HG03060 (cell line): ENCODE results near the gene NEDD4L.
"Not testable (repeated sequence)": the region's sequence is repeated elsewhere in the genome, so short reads cannot be mapped to it uniquely, and the experiment has no call there.

Experiments used
- ATAC-seq: cut with Tn5 transposase; IDR thresholded peaks from one replicate; pipeline ENCODE4 v1.9.1; 2021; ENCODE audit warnings: low read depth, moderate number of reproducible peaks; ENCODE audit not compliant: unreplicated experiment

NEDD4L gene

DNA sequence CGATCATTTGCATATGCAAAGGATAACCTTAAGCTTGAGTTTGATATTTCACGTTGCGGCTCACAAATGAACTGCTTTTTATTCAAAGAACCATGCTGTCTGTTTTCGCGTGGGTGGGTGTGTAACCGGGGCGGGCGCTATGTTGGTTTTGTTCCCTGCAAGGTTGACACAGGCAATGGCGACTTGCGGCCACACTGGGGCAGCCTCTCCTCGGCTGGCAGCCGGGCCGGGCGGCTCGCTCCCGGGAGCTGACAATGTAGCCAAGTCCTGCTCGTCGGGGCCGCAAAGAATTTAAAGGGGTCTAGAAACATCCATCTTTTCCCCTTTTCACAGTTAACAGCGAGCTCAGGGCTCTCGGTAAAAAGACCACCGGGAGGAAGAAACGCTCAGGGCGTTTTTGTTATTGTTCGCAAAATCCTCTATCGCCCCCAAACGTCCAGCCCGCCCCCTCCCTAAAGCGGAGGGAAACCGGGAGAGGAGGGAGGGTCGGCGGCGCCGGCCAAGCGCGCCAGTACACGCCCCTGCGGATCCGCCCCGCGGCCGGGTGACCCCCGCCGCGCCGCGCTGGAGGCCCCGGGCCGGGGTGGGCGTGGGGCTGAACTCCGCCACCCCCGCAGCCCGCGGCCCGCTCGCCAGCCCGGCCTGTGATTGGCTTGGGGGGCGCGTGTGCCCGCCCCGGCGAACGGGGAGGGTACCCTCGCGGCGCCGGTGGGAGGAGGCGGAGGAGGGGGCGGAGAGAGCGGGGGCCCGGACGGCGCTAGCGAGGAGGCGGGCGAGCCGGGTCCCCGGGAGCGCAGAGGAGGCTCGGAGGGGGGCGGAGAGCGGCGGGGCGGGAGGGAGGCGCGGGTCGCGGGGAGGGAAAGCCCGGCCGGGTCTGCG is at the start of gene NEDD4L:
Gene NEDD4L (plus strand): TSS at position 736 of the 879 bp plus-strand sequence. CDS start 435 bp downstream, outside the sequence.
- ATAC-seq: peak; percentile 56

DNA sequence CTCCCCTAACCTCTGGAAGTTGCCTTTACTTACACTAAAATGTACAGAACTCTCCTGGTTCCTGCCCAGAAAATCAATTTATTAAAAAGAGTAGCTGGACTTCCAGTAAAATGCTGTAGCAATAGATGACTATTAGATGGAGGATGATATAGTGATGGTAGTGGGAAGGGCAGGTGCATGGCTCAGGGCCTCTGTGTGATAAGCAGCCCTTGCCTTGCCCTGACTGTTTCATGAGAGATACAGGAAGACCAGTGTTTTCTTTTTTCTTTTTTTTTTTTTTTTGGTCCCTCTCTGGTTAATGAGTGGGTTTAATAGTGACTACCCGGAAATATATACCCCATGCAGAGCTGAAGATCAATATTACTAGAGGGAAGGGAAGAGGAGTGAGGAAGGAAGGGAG is 48.7 kb upstream of the NEDD4L start:
- ATAC-seq: no peak

DNA sequence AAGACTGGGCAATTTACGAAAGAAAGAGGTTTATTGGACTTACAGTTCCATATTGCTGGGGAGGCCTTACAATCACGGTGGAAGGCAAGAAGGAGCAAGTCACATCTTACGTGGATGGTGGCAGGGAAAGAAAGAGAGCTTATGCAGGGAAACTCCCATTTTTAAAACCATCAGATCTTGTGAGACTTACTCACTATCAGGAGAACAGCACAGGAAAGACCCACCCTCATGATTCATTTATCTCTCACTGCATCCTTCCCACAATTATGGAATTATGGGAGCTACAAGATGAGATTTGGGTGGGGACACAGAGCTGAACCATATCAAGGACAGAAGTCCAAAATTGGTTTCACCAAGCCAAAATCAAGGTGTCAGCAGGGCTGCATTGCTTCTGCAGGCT is 47.1 kb upstream of the NEDD4L start:
- not testable (repeated sequence) for ATAC-seq

DNA sequence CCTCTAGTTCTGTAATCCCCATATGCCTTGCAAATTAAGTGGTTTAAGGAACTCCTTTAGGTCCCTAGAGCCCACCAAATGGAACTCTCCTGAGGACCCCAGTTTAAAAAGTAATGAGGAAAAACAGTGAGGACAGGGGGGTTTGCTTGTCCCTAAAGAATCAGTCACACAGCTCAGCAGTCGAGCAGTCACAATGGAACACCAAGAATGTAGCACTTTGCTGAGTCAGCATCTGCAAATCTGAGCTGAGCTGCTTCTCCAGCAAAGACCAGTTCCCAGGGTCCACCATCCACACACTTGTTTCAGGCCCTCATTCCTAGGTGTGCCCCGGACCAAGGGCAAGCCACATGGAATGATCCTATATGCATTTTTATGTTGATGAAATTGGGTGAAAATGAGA is 46.2 kb upstream of the NEDD4L start:
- no peak for ATAC-seq

DNA sequence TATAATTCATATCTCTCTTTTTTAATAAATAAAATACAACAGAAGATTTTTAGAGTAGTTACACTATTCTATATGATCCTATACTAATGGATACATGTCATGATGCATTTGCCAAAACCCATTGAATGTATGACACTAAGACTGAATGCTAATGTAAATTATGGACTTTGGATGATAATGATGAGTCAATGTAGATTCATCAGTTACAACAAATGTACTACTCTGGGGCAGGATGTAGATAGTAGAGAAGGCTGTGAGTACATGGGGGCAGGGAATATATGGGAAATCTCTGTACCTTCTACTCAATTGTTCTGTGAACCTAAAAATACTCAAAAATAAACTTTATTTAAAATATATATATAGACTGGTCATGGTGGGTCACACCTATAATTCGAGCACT is 45.6 kb upstream of the NEDD4L start:
- ATAC-seq: no peak

DNA sequence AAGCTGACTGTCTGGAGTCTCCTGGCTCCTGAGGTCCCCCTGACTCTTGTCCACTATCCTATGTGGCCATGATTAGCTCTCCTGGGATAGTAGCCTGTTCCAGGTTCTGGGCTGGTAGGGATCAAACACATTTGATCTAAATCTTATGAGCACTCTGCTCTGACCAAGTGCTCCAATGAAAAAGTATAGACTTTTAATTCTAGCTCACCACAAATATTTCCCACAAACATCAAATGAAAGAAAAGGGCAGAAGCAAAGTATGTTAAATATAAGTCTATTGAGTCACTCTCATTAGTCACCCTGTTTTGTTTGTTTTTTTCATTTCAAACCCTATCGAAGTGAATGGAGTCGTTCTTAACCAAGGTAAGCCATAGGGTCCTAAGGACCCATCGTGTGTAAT is 39.7 kb upstream of the NEDD4L start:
- ATAC-seq: no peak

DNA sequence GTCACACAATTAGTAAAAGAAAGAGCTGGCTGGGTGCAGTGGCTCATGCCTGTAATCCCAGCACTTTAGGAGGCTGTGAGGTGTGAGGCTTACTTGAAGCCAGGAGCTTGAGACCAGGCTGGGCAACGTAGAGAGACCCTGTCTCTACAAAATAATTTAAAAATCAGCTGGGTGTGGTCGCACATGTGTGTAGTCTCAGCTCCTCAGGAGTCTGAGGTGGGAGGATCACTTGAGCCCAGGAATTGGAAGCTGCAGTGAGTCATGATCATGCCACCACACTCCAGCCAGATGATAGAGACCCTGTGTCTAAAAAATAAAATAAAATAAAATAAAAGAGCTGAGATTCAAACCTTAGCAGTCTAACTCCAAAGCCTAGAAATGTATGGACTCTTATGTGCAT is 39.0 kb upstream of the NEDD4L start:
- ATAC-seq: no peak

DNA sequence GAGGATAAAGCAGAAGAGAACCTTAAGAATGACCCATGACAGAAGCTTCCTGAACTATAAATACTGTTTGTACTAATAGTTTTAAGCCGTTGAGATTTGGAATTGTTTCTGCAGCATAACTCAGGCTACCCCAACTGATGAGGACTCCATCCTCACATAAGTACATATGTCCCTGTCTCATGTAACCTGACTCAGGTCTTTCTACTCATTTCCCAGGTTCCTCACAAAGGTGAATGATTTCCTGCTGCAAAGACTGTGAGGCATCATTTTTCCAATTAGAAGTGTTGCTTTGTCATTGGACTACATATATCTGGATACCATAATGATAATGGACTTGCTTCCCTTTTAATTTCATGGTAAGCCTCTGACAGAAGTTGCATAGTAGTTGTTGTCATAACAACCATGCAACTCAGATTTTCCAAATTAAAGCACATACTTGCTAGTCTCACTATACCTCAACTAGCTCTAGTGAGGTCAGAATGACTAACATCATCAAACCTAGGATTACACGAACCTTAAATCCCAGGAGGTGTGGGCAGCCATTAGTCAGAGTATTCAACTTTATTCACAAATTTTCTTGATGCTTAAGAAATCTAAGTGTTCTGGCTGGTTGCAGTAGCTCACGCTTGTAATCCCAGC is 38.0 kb upstream of the NEDD4L start:
- no peak for ATAC-seq

DNA sequence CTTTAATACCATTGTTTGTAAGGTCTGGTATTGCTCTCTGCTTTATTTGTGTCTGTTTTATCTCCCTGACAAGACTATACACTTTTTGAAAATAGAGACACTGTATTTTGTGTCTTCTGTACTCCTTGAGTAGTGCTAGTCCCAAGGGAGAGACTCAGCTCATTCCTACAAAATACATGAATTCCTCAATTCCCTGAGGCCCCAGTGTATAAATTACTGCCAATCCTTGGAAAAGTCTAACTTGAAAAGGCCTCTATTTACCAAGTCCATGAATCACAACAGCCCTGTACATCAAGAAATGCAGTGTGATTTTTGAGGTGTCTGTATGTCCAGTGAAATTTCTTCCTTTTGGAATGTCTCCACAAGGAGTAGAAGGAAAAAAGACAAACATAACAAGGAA is 34.9 kb upstream of the NEDD4L start:
- ATAC-seq: no peak

DNA sequence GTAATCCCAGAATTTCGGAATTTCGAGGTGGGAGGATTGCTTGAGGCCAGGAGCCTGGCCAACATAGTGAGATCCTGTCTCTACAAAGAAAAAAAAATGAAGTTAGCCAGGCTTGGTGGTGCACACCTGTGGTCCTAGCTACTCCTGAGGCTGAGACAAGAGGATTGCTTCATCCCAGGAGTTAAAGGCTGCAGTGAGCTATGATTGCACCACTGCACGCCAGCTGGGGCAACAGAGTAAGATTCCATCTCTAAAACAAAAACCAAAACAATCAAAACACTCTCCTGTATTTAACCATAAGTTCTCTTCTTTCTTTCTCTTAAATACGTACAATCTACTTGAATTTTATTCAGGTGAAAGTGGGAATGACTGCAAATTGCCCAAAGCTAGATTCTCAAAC is 33.8 kb upstream of the NEDD4L start:
- no peak for ATAC-seq

DNA sequence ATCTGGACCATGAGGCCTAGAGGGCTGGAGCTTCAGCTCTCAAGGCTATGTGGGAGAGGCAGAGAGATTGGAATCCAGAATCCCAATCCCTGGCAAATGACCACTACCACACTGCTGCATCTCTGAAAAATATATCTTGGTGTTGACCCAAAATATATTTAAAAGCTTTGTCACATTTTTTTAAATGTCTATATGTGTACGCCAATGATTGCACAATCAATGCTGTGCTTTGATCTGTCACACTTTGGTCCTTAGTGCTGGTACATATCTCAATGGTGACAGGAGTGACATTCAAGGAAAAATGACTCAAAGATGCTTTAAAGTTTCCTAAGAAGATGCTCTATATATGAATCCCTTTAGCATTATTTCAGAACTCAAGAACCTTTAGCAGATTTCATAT is 31.7 kb upstream of the NEDD4L start:
- ATAC-seq: no peak

DNA sequence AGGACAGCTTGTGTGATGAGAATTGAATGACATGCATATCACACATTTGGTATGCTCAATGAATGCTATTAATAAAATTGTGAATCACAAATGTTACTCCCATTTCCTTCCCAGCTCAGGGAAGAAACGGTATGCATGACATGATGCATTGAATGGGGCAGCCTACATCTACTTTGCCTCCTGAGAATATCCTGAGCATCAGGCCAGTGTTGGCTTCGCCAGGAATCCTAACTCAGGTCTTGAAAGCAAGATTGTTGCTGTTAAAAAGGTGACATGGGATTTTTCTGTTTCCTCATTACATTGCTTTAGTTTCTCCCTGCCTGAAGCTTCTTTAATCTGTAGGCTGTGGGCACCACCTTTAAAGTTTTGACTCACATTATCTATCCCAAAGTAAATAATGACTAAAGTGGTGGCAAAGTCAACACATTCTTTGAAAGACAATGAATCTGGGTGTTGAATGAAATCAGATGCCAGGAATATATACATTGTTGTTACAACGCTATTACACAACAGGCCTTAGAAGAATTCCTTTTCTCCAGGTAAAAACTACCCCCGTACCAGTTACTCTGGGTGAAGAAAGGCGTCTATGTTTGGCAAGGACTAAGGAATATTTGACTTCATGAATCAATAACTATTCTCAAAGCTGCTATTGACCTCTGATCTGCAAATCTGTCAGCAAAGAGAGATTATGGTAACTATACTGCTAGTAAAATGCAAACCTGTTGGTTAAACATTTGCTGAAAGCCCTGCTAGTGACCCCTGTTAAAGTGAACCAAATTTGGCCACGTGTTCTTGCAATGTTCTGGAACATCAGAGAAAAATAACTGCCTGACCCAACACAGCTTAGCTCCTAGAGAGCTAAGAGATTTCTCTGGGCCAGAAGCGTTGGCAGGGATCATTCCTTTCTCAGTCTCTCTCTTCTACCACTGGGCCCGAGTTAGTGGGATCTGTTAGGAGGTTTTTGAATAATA is 30.5 kb upstream of the NEDD4L start:
- no peak for ATAC-seq

DNA sequence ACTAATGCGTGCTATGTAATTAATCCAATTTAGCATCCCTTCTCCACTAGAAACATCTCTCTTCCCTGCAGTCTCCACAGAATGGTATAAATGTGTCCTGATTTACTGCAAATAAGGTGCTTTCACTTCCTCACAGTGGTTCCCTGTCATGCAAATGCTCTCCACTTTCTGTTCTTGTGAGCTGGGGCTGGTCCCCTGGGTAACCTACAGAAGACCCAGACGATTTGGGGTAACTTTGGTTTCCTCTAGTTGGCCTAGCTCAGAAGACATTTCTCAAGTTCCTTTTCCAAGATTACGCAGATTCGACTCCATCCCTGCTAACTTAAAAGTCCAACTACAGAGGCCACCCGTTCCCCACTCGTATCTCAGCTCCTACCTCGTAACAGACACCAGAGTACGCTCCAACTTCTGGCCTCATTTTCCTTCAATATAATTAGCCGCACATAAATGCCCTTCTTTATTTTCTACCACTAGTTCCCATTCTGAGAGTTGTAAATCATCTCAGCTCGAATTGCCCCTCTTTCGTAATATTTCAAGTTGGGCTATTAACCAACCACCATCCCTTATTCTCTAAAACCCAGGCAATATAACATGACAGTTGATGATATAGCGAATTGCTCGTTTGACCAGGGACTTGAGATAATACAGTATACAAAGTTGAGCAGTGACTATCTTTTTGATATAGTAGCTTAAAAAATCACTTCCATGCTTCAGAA is 28.8 kb upstream of the NEDD4L start:
- ATAC-seq: peak; percentile 95

DNA sequence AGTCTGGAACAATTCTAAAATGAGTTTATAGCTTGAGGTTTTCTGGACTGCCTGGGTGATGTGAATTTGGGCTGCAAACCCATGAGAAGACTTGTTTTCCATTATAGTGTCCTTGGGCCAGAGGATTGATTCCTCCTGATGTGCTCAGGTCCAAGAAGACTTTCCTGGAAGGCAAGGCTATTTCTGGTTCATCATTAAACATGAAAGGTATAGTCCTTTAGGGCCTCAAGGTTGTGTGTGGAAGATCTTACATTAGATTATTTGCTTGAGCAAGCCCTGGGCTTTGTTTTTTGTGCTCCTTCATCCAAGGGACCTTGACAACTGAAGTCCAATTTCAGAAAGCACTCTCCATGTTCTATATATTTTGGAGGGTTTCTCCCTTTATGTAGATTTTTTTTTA is 26.8 kb upstream of the NEDD4L start:
- no peak for ATAC-seq

DNA sequence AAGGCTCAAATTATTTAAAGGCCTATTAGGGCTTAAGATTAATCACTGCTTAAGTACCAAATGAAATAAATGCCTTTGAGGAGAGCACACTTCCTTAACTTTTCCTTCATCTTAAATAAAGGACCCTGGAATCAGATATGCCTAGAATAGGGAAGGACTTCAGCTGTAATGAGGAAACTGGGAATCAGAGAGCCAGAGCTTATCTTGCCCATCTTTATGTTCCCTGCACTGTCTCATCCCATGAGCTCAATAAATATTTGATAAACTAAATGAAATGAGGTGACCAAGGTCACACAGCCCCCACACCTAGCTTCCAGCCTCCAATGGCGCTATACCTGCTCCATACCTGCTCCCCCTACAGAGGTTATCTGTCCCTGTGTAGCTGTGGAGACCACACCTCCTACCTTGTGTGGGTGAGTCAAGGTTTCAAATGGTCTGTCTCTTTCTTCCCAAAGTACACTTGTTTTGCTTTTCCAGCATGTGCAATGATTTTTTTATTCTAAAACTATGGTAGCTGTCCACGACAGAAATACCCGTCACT is 23.4 kb upstream of the NEDD4L start:
- no peak for ATAC-seq

DNA sequence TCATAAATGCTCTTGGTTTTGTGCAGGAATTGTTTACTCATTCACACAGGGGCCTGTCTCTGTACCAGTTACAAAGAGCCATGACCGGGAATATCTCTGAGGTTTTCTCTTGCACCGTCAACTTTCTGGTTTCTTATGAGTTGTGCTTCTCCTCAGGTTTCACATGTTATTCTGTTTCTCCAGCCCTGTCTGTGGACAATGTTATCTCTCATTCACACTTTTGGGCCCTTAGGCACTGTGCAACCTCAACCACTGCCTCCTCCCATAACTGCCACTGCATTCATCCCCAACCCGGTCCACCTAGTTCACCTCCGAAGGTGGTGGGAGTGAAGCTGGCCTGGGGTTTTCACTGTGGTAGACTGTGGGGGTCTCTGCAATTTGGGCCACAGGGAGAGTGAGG is 22.5 kb upstream of the NEDD4L start:
- no peak for ATAC-seq

DNA sequence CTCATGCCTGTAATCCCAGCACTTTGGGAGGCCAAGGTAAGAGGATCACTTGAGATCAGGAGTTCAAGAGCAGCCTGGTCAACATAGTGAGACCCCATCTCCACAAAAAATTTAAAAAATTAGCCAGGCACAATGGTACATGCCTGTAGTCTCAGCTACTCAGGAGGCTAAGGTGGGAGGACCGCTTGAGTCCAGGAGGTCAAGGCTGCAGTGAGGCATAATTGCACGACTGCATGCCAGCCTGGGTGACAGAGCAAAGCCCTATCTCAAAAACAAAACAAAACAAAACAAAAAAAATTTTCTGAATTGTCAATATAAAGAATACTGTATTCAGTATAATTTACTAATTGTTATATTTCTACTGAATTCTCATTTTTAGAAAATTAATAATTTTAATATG is 20.9 kb upstream of the NEDD4L start:
- no peak for ATAC-seq

DNA sequence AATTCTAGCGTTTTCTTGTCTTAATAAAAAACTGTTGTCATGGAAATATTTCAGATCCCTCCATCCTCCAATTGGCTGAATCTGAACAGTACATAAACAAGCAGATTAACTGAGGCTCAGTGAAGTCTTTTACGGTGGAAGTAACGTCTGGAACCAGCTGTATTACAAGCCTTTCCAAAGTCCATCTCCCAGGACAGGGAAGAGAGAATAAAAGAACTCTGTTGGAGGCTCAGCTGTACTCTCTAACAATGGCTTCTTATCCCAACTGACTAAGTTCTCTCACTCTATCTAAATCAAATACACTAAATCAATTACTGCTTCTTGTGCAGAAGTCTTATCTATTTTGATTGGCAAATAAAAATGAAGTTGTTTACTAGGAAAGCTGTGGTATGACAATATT is 19.9 kb upstream of the NEDD4L start:
- no peak for ATAC-seq

DNA sequence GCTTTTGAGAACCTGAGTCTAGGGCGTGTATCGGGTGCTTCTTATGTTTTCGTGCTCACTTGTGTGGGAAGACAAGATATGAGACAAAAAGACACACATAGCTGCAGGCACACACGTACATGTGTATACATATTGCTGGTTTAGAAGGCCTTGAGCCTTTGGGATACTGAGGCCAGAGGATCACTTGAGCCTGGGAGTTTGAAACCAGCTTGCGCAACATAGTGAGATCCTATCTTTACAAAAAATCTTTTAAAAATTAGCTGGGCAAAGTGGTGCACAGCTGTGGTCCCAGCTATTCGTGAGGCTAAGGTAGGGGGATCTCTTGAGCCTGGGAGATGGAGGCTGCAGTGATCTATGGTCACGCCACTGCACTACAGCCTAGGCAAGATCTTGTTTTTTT is 18.8 kb upstream of the NEDD4L start:
- no peak for ATAC-seq

DNA sequence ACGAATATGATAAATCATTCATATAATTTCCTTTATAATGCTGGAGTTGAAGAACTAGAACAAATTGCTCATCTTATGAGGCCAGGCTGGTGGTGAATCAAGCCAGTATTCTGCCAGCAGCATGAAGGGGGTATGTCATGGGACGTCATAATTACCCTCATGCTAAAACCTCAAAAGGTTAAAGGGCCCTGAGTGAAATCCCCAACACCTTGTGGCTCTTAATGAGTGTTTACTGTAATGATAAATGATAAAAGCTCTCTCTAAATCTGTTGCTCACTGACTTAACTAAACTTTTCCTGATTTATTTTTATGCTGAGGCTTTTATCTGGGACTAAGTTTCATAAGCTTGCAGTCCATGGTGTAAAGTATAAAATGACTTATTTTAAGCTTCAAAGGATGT is 18.3 kb upstream of the NEDD4L start:
- ATAC-seq: no peak
